Left renal pelvis (tissue), 4 donors: ENCODE results near the gene IFI27L2. TPM values are rescaled to one million over a fixed set of nuclear protein-coding genes. Genes with fewer than 3 reads are reported as not detected.

Experiments used
- DNase-seq, 4 donors: peaks; one replicate each; pipeline ENCODE4 v3.0.0-alpha.2; 2013; ENCODE audit warnings: low read depth in 4 of 4, low spot score in 3 of 4
- polyA plus RNA-seq, 4 donors: library from polyadenylated mRNA; unstranded; fragments of 120-200 nt; gene quantifications; one replicate each; pipeline ENCODE4 v1.2.1, GENCODE V29; 2013; ENCODE audit not compliant: insufficient read length in 4 of 4

IFI27L2 gene
- polyA plus RNA-seq, 4 donors = 22.2 to 36.9 (median 30.8) TPM

DNA sequence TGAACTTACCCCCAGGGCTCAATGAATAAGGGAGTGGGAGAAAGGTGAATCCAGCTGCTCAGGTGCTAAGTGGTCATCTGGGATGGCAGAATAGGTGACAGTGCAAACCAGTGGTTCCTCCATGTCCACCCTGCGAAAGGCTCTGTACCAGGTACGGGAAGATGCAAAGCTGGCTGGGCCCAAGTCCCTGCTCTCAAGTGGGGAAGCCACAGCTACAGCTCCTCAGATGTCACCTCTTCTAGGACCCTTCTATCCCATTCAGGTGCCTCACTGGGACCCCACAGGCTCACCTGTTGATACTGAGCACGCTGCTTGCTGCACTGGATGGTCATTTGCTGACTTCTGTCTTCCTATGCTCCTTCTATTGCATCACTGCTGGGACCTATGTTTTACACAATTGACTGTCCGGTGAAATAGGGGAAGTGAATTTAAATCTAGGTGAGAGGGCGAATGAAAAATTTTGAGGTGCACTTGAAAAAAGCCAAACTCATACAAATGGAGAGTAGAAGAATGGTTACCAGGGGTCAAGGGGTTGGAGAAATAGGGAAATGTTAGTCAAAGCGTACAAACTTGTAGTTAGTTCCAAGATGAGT, 24.4 kb upstream of the IFI27L2 start:
- DNase-seq = no peak

DNA sequence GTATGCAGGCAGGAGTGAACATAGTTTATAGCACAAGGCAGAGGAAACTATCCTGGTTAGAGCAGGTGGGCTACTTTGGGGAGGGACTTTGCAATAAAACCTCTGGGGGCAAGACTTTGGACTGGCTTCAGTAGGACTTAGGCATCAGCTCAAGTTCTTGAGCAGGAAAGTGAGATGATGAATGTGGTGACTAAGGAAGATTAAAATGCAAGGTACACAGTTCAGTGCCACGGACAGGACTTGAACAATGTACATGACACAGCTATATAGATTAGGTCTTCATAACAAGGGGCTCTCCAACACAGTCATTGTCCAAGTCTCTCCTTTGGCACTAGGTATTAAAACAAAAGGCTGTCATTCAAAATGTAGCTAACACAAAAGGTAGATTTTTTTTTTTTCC, 23.3 kb upstream of the IFI27L2 start:
- DNase-seq = no peak

DNA sequence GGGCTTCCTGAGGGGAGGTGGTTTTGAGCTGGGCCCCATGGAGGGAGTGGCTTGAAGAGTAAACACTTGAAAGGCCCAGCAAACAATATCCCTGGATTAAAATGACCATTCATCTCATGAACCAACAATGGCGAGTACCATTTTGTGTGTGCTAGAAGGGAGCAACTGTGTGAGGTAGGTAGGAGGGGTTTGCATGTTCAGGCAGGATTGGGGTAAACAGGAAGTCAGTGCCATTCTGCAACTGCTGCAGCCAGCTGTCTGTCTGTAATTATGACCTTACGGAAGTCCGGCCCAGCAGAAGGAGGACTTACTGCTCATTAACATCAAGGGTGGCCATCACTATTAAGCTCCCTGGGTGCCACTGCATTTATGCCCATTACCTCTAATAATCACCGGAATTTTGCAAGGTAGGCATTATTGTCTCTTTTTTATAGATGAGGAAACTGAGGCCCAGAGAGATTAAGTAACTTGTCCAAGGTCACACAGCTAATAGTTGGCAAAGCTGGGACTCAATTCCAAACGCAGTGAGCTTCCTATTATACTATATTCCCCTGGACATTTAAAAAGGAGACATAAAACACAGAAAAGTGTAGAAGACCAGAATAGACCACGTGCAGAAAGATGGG, 16.6 kb upstream of the IFI27L2 start:
- DNase-seq = no peak

DNA sequence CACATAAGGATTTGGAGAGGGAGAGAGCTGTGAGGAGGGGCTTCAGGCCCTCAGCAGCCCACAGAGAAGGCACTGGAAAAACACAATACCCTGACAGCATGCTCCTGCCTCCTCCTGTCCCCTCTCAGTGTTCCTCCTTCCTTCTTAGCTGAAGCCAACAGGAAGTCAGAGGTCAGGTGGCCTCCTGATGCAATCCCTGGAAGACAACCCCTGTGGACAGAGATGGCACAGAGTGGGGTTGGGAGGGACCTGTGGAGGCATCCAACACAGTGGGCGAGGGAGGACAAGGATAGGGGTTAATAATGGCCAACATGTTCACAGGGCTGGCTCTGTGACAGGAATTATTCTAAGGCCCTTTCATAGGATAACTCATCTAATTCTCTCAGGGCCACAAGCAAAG, 15.4 kb upstream of the IFI27L2 start:
- no peak for DNase-seq

DNA sequence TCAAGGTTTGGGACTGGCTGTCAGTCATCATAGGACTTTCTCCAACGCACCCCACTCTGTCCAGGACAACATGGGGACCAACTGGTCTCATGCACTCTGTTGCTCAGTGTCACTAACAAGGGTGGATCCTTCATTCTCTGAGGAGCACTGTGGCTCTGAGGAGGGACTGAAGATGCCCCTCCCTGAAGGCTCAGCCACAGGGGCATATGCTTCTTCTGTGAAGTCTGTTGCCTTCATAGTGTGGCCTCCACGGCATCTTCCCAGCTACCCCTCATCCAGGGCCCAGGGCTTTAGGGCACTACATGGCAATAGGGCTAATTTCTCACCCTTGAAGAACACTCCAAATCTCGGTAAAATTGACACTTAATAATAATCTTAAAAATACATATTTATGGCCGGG, 14.3 kb upstream of the IFI27L2 start:
- DNase-seq = no peak

DNA sequence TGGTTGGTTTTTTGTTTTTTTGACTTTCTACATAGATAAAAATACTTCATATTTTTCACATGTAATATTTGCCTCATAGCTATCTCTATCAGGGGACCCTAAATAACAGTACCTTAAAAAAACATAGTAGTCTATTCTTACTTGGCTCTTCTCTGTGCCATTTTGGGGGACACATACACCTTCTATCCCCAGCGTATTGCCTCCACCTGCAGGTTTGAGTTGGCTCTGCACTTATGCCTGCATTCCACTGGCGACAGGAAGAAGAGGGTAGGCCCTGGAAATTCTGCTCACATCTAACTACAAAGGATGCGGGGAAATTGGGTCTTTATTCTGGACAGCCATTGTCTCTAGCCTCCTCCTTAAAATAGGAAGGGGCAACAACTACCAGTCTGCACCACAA, 13.8 kb upstream of the IFI27L2 start:
- no peak for DNase-seq

DNA sequence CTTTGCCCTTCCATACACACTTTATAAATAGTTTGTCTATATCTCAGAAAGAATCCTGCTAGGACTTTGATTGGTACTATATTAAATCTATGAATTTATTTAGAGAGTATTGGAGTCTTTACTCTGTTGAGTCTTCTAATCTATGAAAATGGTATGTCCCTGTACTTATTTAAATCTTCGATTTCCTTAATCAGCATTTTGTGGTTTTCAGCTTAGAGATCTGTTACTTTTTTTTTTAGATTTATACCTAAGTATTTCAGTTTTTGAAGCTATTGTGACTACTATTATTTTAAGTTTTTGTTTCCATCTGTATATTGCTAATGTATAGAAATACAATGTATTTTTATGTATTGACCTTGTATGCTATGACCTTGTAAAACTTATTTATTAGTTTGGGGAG, 13.4 kb upstream of the IFI27L2 start:
- DNase-seq = no peak

DNA sequence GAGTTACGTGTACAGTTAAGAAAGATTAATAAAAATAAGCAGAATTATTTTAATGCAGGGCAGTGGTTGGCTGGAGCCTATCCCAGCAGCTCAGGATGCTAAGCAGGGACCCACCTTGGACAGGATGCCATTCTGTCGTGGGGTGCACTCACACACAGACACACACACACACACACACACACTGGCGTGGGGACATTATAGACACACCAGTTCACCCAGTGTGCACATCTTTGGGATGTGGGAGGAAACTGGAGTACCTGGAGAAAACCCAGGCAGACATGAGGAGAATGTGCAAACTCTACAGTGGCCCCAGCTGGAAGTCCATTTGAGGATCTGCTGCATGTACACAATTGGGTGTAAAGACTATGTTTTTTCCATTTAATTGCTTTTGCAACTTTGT, 12.8 kb upstream of the IFI27L2 start:
- no peak for DNase-seq

DNA sequence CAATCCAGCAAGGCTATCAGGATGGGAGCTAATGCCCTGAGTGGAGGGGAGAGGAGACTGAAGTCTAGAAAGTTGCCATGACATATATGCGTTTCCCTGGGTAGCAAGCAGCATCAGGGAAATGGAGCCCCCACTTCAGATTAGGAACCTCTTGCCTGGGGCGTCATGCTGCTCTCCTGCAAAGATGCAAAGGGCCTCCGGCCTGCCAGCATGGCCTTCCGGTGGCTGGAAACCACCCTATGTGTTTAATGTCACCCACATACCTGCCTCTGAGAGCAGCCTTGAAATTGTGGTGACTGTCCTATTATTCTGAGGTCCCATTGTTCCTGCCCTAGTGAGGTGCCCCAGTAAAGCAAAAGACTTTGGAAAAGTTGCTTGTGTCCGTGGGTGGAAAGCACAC, 10.0 kb upstream of the IFI27L2 start:
- DNase-seq = no peak

DNA sequence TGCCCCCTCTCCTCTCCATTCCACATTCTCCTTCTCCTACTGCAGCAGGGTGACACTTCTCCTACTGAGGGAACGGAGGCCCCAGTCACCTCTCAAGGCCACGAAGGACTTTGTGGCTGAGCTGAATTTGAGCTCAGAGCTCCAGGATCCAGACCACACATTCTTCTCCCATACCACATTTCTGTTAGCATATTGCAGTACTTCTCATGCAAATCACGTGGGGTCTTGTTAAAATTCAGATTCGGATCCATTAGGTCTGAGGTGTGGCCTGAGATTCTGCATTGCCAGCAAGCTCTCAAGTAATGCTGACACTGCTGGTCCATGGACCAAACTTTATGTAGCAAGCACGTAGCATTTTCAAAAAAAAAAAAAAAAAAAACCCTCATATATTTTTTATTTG, 9.6 kb upstream of the IFI27L2 start:
- DNase-seq = no peak

DNA sequence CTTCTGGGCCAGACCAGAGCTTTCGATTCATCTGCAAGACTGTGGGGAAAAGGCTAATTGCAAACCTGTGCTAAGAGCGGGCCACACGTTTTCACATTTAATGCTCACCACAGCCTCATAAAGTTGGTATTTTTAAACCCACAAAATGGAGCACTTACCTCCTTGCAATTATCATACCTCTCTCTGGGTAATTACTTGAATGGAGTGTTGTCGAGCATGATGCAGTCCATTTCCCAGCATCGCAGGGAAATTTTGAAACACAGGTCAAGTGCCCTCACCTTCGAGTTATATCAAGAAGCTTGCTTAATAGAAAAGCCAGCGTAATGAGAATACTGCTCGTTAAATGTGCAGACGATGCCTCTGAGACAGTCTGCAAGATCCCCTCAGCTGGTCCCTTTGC, 8.8 kb upstream of the IFI27L2 start:
- DNase-seq = no peak

DNA sequence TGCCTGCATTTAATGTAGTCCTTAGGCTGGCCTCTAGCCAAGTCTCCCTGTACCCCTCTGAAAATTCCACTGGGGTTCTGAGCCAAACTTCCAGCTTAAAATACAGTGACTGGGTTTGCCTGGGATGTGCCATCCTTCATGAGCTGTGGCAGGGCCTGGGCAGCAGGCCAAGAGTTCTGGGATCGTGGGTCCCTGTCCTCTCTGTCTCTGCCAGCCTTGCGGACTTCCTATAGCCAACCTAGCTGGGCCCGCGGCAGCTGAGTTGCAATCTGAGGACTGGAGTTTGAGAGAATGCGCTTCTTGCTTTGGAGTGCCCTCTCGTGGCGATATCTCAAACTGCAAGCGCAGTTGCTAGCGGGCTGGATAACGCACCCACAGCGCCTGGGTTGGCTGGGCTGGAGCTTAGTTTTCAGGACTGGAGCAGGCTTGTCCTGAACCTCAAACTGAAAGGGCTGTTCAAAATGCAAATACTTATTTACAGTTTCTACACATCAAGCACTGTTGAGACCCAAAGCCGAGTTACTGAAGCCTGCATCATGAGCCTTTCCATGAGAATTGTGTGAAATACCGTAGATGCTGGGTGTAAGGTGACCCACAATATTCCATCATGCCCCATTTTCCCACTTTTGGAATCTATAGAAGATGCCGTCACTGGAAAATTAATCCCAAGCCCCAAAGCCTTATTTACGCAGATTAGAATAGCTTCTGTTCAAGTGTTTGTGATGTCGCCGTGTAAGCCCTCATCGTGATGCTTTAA, 7.3 kb upstream of the IFI27L2 start:
- DNase-seq = peak; percentile 42 to 72 (median 50)

DNA sequence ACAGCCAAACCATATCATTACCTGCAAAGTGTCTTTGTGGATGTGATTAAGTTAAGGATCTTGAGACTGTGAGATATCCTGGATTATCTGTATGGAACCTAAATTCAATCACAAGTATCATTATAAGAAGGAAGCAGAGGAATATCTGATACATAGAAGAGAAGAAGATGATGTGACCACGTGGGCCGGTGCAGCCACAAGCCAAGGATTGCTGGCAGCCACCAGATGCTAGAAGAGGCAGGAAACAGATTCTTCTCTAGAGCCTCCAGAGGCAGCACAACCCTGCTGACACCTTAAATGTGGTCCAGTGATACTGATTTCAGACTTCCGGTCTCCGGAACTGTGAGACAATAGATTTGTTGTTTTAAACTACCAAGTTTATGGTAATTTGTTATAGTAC, 6.1 kb upstream of the IFI27L2 start:
- DNase-seq = no peak

DNA sequence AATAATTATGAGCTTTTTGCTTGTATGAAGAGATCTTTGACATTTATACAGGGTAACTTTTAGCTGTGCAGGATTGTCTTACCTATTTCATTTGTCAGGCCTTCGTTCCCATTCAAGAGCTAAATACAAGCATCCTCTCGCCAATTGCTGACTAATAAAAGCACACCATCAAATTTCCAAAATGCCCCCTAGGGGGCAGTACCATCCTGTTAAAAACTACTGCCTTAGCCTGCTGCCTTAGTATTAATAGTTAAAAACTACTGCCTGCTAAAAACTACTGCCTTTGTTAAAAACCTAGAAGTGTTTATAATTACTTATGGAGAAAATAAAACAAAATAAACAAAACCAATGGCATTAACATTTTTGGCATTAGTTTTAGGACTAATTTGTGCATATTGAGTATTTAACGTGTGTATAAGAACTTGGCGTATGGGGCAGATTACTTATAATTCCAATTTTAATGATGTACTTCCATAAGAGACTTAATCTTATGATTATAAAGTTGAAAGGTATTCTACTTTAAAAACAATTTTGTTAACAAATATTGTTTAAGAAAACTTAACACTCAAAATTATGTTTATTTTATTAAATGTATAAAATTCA, 3.0 kb upstream of the IFI27L2 start:
- peak in 3 of 4 donors; percentile 39 to 49 (median 41) for DNase-seq

DNA sequence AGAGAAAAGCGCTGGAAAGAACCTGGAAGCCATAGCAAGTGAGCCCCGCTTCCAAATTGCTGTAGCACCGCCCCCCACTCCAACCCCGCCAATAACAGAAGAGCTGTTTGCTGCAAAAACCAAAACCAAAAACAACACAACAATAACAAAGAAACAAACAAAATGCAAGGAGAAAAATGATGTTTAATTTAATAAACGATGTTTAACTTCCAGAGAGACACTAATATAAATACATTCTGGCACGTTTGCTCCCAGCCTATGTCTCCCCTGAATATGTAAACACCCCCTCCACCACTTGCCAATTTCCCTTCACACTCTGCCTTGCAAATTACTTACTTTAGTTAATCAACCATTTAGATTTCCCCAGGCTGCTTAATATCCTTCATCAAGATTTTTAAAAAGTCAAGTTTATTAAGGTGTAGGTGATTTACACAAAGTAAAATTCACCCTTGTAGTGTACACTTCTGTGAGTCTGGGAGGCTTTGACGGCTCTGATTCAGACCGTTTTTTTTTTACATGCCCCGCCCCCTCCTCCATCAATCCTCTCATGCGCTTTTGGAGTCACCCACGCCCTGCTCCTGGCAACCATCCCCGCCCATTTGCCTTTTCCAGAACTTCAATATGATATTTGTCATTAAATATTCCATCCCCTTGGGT, 482 bp upstream of the IFI27L2 start:
- DNase-seq = no peak

DNA sequence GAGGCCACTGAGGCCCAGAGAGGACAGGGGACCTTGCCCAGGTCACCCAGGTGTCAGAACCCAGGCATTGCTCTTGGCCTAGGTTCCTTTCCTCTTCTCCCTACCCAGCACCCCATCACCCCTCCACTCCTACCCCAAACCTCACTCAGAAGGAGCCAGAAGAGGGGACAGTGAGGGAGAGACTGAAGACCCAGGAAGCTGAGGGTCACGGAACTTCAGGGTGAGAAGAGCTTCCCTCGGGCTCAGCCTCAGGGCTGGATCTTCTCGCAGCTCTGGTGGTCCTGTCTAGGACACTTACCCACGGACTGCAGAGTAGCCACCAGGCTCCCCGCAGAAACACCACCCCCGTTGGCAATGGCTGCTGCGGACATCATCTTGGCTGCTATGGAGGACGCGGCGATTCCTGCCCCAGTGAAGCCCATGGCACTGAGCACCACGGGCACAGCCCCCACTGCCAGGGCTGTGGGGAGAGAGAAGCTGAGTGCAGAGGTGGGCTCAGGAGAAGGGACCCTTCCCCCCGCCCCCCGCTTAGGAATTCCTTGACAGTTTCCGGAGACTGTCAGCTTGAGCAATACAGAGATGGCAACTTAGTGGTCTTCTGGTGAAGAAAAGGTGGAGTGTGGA, 1.1 kb downstream of the IFI27L2 start:
- DNase-seq = no peak

DNA sequence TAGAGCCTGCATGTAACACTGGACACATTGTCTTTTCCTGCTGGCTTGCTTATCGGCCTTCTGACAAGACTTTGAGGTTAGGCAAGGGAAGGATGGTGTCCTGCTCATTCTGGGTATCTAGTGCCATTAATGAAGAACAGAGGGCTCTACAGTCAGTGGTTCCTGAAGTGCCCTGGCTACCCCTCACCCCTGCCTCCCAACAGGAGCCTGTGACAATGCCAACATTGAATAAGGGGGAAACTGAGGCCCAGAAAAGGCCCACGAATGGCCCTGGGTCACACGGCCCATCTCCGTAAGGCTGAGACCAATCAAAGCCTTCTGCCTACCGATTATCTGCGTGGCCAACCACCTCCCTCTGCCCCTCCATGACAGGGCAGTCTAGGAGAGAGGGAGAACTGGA, 2.1 kb downstream of the IFI27L2 start:
- no peak for DNase-seq

DNA sequence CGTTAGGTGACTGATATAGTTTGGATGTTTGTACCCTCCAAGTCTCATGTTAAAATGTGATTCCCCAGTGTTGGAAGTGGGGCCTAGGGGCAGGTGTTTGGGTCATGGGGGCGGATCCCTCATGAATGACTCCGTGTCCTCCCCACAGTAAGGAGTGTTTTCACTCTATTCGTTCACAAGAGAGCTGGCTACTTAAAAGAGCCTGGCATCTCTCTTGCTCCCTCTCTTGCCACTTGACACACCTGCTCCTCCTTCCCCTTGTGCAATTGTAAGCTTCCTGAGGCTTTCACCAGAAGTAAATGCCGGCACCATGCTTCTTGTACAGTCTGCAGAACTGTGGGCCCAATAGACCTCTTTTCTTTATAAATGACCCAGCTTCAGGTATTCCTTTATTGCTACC, 2.6 kb downstream of the IFI27L2 start:
- no peak for DNase-seq

DNA sequence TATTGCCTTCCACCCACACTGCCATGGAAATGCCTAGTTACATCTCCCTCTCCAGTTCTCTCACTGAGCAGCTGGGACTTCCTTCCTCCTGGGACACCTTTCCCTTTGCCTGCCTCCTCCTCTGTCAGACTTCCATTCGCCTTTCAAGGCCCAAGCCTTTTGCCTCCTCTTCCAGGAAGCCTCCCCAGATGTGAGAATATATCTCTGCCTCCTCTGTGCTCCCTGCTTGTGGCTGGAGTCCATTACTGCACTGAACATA, 3.1 kb downstream of the IFI27L2 start:
- no peak for DNase-seq

DNA sequence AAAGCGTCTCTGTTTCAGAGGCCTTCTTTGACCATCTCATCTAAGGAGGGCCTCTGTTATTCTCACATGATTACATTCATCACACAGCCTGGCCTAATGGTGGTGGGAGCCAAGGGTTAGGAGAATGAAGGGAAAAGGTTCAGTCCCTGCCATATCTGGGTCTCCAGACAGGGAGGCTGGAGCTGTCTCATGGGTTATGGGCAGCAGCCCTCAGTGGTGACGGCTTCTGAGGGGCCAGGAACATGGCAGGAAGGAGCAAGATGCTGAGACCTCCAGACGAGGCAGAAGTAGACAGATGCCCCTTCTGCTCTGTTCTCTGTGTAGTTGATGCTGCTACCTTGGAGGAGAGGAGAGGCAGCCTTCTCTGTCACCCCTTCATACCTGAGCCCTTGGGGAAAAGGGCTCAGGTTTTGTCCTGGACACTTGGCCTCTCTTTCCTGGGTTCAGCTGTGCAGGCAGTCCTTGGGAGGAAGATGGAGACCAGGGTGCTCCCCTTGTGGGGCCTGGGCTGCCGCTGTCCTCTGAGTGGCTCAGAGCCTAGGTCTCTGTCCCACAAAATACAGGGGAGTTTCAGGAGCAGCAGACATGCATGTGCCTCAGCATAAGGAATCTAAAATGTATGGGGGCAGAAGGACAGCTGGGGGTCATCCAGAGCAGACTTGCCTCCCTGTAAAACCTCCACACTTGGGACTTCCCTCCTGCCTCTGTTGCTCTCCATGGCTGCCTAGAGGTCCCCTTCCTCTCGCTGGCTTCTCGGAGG, 3.6 kb downstream of the IFI27L2 start:
- no peak for DNase-seq
